Activated T-cell treated with anti-CD3 and anti-CD28 coated beads, Interleukin-2, amount 50 U/mL, for 24 hours (primary cell): ENCODE results near the gene SPTBN2.
A peak's percentile ranks its signal among the peaks of the same experiment; 100 is the strongest.

Experiments used
- DNase-seq: peaks from one replicate; pipeline ENCODE4 v3.0.0-alpha.2; 2020
- H3K27ac Mint-ChIP-seq: 2 replicates; pipeline ENCODE4 v1.8.0; 2020; ENCODE audit warnings: mild to moderate bottlenecking, mixed read lengths
- H3K27me3 Mint-ChIP-seq: 2 replicates; pipeline ENCODE4 v1.8.0; 2020; ENCODE audit warnings: mixed read lengths
- H3K36me3 Mint-ChIP-seq: 2 replicates; pipeline ENCODE4 v1.8.0; 2020; ENCODE audit warnings: low read depth, mixed read lengths
- H3K4me1 Mint-ChIP-seq: 2 replicates; pipeline ENCODE4 v1.8.0; 2020; ENCODE audit warnings: low read depth, mixed read lengths
- H3K4me3 Mint-ChIP-seq: 2 replicates; pipeline ENCODE4 v1.8.0; 2020; ENCODE audit warnings: mild to moderate bottlenecking, moderate library complexity, mixed read lengths
- H3K9me3 Mint-ChIP-seq: 2 replicates; pipeline ENCODE4 v1.8.0; 2020; ENCODE audit warnings: mixed read lengths

Gene SPTBN2

GRCh38 chr11:66636411-66636810 is 92.6 kb downstream of the SPTBN2 start:
- Mint-ChIP-seq H3K9me3 (no peaks in the 10 kb centered on the region), H3K27me3 (no peaks in the 10 kb centered on the region), H3K4me1 (peaks cover 60% of the 10 kb centered on the region), H3K27ac (peak overlapping the region; percentile 98), H3K36me3 (peaks cover 91% of the 10 kb centered on the region), H3K4me3 (no peak overlapping the region)
- no peak for DNase-seq
